Left lobe of liver (tissue), 2 donors: ENCODE measurements around the gene FAM219B. TPM values are rescaled to one million over a fixed set of nuclear protein-coding genes. Genes with fewer than 3 reads are reported as not detected.
"Not testable (repeated sequence)": the region's sequence is repeated elsewhere in the genome, so short reads cannot be mapped to it uniquely, and the experiment has no call there.

Source experiments
- ATAC-seq: fragments of 200-7000 bp; cut with Tn5 transposase; one replicate; pipeline ENCODE4 v1.9.1; 2020; ENCODE audit warnings: mild to moderate bottlenecking, moderate library complexity
- DNase-seq: peaks from one replicate; pipeline ENCODE4 v3.0.0-alpha.2; 2020; ENCODE audit warnings: low spot score
- total RNA-seq: library from RNA; stranded (reverse); gene quantifications from one replicate; pipeline ENCODE4 v1.2.1, GENCODE V29; 2021
- donor health status: DM: no; HTN: no; CAD: no; lungs with moderate emphysema.
- donor health status: DM: no; HTN: yes; CAD: no.

Gene FAM219B
- total RNA-seq, 1 donor from 2014 or later: 15.8 TPM

DNA sequence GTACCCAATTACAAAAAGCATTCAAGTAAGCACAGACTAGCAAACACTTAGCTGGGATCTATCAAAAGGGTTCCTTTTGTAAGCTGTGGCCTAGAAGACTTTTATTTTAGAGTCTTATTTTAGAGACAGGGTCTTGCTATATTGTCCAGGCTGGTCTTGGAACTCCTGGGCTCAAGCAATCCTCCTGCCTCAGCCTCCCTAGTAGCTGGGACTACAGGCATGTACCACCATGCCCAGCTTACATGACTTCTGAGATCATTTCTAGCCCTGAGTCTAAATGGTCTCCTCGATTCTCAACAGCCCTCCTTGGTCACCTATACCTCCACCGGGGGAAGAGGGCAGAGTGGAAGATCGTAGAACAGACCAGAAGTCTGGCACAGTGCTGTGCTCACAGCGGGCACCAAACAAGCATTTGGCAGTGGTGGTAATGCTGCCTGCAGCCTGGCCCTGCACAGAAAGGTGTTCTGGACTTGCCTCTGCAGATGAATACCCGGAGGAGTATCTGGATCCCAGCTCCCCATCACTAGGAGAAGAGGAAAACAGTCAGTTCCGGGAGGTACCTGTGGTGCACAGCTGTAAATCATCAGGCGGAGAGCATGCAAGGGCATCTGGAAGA is 2.4 kb downstream of the FAM219B start:
- DNase-seq: no peak

DNA sequence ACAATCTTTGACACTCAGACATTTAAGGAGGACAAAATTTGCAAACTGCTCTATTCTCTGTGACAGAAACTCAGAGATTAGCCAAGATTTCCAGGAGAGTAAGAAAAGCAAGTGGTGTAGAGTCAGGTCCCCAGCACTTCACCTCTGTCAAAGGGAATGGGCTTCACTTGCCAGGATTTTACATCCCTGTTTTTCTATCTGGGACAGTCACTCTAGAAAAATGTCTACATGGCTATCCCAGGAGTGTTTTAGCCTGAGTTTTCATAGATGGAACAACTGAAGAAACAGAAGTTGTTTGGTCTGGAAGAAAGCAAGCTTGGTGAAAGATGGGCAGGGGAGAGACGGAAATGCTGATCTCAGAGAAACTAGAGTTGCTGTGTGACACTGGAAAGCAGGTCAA is 3.0 kb downstream of the FAM219B start:
- DNase-seq: no peak

More for the DNA sequence above, 2.4 kb downstream of the FAM219B start:
- ATAC-seq: no peak

DNA sequence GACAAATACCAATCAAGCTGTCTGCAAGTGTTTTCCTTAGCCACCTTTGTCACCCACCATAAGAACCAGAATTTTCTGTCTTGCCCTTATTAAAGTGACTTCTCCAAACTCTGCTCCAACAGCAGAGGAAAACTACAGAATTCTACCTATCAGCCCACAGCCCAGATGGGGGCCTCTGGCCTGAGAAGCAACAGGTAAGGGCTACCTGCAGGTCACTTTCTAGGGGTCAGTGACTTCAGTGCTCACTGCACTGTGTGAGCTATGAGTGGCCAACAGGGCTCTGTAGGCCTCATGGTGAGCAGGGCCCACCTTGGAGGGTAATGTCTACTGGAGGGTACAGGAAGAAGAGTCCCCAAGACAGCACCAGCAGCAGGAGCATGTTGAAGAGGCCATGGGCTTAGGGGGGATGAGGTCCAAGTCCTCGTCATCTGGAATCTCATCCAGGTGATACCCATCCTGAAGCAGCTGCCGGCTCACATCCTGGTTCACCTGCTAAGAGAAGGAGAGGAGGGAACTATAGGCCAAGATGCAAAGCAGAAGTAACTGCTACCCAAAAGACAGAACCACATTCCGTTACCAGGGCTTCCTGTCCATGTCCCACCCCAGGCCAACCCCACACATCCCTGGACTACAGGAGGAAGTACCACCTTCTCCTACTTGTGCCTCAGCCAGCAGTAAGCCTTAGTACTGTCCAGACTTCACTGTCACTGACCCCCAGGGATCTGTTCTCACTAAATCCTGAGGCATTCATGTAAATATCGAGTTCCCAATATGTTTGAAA is 4.2 kb downstream of the FAM219B start:
- DNase-seq (no peak), ATAC-seq (no peak)

More for the DNA sequence above, 3.0 kb downstream of the FAM219B start:
- no peak for ATAC-seq

DNA sequence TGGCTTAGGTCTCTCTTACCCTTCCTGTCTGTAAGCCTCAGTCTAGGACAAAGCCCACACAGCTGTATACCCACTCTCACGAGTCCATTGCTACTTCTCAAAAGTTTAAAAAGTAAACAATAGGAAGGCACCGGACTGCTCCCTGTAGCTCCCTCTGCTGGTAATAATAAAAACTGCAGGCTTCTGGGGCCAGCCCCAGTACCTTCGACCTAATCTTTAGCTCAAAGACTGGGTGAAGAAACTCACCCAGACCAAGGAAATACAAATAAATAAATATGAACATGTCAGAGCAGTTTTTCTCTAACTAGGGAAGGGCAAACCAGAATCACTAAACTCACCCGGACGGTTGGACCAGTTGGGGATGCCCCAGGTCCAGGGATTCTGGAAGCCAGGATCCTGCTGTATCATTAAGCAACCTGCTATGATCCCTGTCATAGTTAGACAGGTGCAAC is 5.0 kb downstream of the FAM219B start:
- ATAC-seq: peak; percentile 78
- DNase-seq: peak; percentile 62

DNA sequence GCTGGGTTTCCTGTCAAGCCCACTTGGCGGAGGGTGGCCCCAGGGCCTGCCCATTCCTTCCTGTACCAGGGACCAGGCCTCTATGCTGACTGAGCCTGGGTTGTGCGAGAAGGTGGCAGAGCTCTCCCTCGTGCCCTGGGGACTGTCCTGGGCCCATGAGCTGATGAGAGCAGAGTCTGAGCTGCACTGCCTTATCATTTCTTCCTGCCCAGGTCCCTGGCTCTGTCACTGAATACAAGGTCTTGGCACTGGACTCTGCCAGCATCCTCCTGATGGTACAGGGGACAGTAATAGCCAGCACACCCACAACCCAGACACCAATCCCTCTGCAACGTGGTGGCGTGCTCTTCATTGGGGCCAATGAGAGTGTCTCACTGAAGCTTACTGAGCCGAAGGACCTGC is 9.3 kb downstream of the FAM219B start:
- no peak for ATAC-seq
- DNase-seq: no peak

DNA sequence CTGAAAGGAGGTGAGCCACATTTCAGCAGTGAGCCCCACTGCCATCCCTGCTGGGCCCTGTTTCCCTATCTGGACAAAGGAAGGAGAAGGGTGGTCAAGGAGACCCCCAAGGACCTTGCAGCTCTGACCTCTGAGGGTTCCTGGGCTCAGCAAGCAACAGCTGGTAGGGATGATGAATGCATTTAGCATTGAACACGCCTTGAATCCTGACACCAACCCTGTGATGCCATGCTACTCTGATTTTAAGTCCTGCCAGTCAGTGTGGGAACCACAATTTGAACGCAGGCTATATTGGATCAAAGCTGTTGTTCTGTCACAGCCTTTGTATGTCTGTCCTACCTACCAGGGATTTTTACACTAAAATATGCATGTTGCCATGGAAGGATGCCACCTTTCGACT is 10.3 kb downstream of the FAM219B start:
- no peak for DNase-seq
- ATAC-seq: no peak

DNA sequence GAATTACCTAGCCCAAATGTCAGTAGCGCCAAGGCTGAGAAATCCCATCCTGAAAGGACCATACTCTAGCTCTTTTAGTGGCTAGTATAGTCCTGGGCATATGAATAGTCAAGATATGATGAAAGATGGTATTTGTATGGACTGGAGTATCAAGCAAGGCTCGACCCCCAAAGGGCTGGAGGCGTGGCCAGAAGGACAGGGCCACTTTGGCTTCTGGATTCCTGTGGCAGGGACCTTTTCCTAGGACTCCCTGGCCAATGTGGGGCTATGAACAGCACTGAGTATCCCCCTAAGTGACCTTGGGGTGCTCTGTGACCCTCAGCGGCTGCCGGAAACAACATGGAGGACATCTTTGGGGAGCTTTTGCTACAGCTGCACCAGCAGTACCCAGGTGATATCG is 10.8 kb downstream of the FAM219B start:
- DNase-seq: no peak
- no peak for ATAC-seq

DNA sequence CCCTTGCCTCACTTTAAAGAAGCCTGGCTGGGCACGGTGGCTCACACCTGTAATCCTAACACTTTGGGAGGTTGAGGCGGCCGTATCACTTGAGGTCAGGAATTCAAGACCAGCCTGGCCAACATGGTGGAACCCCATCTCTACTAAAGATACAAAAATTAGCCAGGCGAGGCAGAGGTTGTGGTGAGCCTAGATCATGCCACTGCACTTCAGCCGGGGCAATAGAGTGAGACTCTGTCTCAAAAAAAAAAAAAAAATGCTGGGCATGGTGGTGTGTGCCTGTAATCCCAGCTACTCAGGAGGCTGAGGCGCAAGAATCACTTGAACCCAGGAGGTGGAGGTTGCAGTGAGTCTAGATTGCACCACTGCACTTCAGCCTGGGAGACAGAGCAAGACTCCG is 12.3 kb downstream of the FAM219B start:
- DNase-seq, ATAC-seq: not testable (repeated sequence)

DNA sequence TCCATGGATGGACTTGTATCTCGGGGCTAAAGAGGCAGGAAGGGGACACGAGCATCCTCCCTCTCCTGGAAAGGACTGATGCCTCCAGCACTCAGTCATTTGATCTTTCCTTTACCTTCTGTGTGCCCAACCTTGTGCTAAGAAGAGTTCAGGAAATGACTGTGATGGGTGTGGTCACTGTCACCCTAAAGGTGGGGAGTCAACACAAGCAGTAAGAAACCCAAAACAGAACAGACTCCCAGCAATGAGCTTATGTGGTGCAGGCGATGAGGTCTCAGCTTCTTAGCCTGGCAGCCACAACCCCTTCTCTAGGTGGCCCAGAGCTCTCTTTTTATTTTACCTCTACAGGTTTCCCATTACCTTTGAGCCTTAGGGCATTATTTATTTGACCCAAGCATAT is 13.0 kb downstream of the FAM219B start:
- ATAC-seq (no peak), DNase-seq (no peak)

DNA sequence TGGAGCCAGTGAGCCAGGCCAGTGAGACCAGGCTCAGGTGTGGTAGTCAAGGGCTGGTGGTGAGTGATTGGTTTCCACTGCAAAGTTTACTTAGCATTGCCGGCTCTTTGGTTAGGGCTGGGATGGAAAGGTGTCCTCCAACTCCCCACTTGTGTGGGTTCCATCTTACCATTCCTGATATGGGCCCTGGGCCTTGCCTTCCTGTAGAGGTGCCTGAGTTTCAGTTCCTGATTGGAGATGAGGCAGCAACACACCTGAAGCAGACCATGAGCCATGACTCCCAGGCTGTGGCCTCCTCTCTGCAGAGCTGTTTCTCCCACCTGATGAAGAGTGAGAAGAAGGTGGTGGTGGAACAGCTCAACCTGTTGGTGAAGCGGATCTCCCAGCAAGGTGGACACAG is 13.7 kb downstream of the FAM219B start:
- ATAC-seq (no peak), DNase-seq (no peak)

DNA sequence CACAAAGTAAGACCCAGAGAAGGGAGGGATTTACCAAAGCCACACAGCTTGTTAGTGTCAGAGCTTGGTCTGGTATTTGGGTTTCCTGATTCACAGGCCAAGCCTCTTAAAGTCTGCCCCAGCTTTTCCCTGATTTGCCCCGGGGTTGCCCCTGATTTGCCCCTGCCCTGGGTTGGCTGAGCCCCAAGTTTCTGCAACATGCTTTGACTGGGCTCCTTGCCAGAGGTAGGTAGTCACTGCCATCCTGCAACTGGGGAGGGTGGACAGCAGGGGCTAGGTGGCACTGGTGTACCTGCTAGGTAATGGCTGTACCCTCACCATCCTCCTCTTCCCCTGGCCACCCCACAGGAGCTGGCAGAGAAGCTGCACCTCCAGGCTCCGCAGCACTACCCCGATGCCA is 14.3 kb downstream of the FAM219B start:
- DNase-seq (peak; percentile 88), ATAC-seq (peak; percentile 64)

DNA sequence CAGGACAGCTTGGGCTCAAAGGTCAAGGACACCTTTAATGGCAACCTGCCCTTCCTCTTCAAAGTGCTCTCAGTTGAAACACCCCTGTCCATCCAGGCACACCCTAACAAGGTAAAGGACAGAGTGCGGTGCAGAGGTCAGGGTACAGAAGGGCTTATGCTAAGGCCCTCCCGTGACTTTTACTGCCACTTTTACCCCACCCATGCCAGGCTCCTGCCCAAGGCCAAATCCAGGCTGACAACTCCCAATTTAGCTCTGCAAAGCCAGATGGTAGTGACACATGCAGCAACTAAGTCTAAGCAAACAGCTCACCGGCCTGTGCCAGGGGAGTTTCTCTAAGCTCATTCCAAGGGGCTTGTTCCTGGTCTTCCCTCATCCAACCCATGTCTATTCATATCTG is 15.2 kb downstream of the FAM219B start:
- ATAC-seq: peak; percentile 50
- peak; percentile 75 for DNase-seq

DNA sequence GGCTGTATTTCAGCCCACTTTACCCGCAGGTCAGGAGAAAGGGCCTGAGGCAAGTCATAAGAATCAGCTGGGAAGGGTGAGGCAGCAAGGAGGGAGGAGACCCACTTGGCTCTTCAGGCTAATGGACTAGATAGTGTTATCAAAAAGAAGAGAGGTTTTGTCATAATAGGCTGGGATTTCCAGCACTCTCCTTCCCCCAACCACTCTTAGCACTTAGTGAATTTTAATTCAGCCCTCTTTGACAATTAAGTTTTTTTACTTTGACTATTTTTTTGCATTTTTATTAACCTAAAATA is 16.0 kb downstream of the FAM219B start:
- ATAC-seq (no peak), DNase-seq (no peak)

DNA sequence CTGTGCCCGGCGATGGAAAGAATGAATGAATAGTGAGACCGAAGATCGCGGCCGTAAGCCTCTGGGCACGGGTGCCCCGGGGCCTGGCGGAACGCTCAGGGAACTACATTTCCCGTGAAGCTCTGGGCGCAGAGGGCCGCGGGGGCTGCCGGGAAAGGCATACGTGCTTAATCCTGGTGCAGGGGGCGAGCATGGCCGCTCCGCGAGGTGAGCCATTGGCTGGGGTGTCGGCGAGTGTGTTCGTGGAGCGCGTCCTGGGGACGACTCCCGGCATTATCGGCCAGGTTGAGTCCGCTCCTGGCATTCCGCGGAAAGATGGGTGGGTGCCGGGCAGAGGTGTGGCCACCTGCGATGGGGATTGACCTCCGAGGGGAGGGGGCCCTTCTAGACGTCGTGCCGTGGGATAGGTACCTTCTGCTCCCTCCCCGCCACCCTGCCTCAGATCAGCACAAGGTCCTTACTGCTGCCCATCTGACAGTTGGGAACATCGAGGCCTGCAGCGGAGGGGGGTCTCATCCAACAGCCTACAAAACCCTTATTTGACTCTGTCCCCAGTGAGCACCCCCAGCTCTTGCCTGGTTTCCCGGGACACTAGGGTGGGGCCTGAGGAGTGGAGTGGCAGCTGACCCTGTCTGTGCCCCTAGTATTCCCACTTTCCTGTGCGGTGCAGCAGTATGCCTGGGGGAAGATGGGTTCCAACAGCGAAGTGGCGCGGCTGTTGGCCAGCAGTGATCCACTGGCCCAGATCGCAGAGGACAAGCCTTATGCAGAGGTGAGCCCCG is 16.6 kb downstream of the FAM219B start, which contains the start of gene MPI:
TSS of gene MPI (plus strand) at position 160 of the 782 bp plus-strand sequence. CDS start at position 192, 32 bp downstream.
- ATAC-seq (peak; percentile 90), DNase-seq (peak; percentile 85)

DNA sequence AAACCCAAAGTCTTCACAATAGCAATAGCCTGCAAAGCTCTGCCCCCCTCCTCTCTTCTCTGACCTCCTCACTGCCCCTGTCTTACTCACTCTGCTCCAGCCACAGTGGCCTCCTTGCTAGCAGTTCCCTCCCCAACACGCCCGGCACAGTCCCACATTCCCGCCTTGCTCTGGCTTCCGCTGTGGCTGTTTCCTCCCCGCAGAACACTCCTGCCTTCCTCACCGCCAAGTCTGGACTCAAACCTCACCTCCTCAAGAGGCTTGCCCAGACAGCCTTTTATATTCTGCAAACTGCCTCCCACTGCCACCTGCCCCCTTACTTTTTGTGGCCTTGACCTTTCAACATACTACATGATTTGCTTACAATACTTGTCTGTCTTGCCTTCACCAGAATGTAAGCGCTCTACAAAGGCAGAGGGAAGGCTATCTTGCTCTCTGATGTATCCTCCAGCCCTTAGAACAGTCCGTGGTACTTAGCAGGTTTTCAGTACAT is 17.2 kb downstream of the FAM219B start:
- DNase-seq (no peak), ATAC-seq (no peak)

DNA sequence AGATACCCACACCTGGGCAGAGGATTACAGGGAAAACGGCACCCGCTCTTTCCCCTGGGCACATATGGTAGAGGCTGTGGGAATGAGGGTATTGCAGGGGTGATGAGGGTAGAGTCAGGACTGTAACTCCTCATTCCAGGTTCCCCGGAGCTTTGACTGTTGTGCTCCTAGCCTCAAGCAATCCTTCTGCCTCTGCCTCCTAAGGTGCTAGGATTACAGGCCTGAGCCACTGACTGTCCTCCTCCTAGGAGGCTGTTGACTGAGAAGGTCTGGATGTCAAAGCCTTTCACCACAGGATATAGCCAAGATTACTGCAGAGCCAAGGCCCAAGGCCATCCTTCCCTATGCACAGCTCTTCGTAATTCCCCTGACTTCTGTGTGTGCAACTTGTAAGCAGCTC is 17.9 kb downstream of the FAM219B start:
- ATAC-seq: no peak
- no peak for DNase-seq

DNA sequence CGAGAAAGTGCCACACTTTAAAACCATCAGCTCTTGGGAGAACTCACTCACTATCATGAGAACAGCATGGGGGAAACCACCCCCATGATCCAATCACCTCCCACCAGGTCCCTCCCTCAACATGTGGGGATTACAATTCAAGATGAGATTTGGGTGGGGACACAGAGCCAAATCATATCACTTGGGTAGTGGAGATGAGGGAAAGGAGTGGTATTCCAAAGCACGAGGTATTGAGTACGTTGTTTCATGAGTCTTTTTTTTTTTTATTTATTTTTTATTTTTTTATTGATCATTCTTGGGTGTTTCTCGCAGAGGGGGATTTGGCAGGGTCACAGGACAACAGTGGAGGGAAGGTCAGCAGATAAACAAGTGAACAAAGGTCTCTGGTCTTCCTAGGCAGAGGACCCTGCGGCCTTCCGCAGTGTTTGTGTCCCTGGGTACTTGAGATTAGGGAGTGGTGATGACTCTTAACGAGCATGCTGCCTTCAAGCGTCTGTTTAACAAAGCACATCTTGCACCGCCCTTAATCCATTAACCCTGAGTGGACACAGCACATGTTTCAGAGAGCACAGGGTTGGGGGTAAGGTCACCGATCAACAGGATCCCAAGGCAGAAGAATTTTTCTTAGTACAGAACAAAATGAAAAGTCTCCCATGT is 19.0 kb downstream of the FAM219B start:
- not testable (repeated sequence) for ATAC-seq, DNase-seq

DNA sequence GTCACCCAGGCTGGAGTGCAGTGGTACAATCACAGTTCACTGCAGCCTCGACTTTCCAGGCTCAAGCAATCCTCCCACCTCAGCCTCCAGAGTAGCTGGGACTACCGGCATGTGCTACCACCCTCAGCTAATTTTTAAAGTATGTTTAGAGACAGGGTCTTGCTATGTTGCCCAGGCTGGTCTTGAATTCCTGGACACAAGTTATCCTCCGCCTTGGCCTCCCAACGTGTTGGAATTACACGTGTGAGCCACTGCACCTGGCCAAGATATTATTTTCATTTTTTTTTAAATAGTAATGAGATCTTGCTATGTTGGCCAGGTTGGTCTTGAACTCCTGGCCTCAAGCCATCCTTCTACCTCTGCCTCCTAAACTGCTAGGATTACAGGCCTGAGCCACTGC is 21.2 kb downstream of the FAM219B start:
- DNase-seq: no peak
- no peak for ATAC-seq

DNA sequence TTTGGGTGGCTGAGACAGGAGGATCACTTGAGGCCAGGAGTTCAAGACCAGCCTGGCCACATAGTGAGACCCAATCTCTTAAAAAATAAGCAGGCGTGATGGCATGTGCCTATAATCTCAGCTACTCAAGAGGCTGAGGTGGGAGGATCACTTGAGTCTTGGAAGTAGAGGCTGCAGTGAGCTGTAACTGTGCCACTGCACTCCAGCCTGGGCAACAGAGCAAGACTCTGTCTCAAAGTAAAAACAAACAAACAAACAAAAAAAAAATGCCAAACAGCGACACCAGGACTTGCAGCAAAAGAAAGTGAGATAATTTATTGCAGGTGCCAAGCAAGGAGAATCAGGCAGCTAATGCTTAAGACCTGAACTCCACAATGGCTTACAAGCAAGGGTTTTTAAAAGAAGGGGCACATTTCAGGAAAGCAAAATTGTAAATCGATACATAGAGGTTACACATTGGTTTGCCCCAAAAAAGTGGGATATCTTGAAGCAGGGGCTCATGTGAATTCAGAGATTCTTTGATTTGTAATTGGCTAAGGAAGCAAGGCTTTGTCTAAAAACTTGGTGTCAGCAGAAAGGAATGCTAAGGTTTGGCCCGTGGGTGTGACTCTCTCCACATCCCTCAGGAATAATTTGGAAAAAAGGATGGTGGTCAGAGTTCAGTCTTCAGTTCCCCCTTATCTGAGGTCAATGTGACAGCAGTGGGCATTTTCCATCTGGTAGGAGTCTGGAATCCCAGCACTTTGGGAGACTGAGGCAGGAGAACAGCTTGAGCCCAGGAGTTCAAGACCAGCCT is 22.0 kb downstream of the FAM219B start:
- DNase-seq (no peak), ATAC-seq (no peak)

DNA sequence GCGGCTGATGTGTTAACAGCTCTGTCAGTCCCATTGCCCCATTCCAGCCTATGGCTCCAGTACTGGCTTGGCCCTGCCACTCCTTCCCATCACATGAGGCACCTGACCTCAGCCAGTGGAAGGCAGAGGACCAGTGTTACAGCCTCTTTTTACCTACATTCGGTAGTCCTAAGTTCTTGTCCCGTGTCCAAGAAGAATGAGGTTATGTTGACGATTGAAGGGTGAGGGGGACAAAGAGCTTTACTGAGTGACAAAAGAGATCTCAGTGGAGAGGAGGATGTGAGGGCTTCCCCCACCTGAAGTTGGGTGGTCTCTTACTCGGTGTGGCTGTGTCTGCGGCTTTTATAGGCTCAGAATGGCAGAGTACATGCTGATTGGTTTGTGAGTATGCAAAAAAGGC is 24.1 kb downstream of the FAM219B start:
- DNase-seq (no peak), ATAC-seq (no peak)
